Measurements from ENCODE around the gene HDAC4.

The HDAC4 gene

DNA sequence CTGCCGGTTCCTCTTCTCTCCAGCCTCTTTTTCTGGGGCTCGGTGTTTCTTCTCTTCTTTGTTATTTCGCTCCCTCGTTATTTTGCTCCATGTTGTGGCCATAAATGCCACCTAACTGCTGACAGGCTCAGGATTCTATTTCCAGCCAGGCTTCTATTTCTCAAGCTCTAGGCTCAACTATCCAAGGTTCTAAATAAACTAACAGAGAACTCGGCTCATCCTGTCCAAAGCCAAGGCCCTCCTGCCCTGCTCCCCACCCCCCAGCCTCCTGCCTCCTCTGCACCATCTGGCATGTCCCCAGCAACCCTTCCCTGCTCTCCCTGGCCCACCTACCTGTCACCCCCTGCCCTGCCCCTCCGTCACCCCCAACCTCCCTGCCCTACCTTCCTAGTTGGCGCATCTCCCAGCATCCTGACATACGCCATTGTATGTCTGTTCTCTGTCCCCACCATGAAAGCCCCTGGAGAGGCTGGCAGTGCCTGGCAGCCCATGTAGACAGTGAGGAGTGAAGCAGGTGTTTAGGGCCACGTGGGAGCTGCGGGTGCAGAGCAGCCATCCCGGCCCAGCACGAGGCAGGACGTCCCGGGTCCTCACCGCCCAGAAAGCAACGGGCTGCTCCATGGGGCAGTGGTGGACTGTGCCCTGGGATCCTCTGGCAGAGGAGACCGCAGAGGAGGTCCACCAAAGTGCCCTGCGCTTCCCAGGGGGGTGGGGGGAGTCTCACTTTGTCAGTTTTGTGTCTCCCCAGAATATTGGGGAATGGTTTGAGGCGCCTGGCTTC is 366.1 kb downstream of the HDAC4 start:
- no peak for TF ChIP-seq CTCF (IDR thresholded peaks at IDR 0.05; ENCODE audit: extremely low read depth, insufficient read depth, missing control alignments)
- peak; percentile 48 for DNase-seq (ENCODE audit: low spot score)
- in situ Hi-C loops (cut with MboI; ENCODE audit: low pct_unique_long_range_greater_than_20kb, low sequenced_read_pairs, unreplicated experiment): no loop called here

DNA sequence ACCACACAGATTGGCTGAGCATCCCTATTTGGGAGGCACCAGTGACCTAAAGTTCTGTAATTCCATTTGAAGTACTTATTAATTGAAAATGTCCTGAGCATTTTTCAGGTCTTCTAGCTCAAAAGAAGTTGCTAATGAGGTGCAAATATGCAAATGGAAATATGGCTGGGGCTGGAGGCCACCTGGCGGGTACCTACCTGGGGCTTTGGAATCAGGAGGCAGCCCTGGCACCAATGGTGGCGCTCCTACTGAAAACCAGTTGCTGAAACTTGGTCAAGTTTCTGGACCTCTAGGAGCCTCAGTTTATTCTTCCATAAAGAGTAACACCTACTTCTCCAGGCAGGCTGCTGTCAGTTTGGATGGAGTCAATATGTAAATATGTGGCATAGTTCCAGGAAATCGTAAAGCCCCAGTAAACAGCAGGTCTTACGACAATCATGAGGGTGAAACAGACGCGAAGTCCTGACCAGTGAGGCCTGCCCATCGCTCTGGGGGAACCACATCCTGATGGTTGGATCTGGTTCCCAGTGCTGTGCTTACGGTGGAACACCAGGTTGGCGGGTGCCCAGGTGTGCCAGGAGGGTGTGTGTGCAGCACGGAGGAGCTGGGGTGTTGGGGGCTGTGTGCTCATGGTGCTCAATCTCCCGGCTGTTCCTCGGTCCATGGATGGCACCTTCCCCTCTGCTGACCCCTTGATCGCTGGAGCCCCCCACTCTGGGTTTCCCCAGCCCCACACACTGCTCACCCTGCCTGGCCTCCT is 366.8 kb downstream of the HDAC4 start:
- DNase-seq (ENCODE audit: low spot score): no peak
- in situ Hi-C loops (cut with MboI; ENCODE audit: low pct_unique_long_range_greater_than_20kb, low sequenced_read_pairs, unreplicated experiment): no loop called here

DNA sequence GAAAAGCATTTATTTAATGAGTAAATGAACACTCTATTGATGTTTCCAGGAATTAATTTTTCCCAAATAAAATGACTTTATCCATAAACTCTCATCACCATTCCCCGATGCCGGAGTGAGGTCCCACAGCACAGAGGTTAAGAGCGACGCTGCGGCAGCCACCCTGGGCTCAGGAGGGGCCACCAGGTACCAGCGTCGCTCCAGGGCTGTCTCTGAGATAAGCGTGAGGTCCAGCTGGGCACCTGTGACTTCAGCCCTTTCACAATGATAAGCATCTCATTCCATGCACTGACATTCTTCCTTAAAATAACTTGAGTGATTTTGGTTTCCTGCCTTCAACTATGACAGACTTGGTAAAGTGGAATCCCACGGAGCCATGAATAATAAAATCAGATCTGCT is 370.9 kb downstream of the HDAC4 start:
- no peak for DNase-seq (ENCODE audit: low spot score)
- TF ChIP-seq CTCF (IDR thresholded peaks at IDR 0.05; ENCODE audit: extremely low read depth, insufficient read depth, missing control alignments): no peak
- in situ Hi-C loops (cut with MboI; ENCODE audit: low pct_unique_long_range_greater_than_20kb, low sequenced_read_pairs, unreplicated experiment): no loop called here

More for the DNA sequence above, 366.8 kb downstream of the HDAC4 start:
- TF ChIP-seq CTCF (IDR thresholded peaks at IDR 0.05; ENCODE audit: extremely low read depth, insufficient read depth, missing control alignments): no peak

GRCh38 chr2:239028253-239028619 is 372.6 kb downstream of the HDAC4 start:
- in situ Hi-C loops (cut with MboI; ENCODE audit: low pct_unique_long_range_greater_than_20kb, low sequenced_read_pairs, unreplicated experiment): no loop called here

GRCh38 chr2:239027391-239028252 is 373.2 kb downstream of the HDAC4 start:
- in situ Hi-C loops (cut with MboI; ENCODE audit: low pct_unique_long_range_greater_than_20kb, low sequenced_read_pairs, unreplicated experiment): no loop called here
- DNase-seq (ENCODE audit: low spot score): no peak
- no peak for TF ChIP-seq CTCF (IDR thresholded peaks at IDR 0.05; ENCODE audit: extremely low read depth, insufficient read depth, missing control alignments)

More at GRCh38 chr2:239028253-239028619, 372.6 kb downstream of the HDAC4 start:
- DNase-seq (ENCODE audit: low spot score): no peak
- TF ChIP-seq CTCF (IDR thresholded peaks at IDR 0.05; ENCODE audit: extremely low read depth, insufficient read depth, missing control alignments): no peak

DNA sequence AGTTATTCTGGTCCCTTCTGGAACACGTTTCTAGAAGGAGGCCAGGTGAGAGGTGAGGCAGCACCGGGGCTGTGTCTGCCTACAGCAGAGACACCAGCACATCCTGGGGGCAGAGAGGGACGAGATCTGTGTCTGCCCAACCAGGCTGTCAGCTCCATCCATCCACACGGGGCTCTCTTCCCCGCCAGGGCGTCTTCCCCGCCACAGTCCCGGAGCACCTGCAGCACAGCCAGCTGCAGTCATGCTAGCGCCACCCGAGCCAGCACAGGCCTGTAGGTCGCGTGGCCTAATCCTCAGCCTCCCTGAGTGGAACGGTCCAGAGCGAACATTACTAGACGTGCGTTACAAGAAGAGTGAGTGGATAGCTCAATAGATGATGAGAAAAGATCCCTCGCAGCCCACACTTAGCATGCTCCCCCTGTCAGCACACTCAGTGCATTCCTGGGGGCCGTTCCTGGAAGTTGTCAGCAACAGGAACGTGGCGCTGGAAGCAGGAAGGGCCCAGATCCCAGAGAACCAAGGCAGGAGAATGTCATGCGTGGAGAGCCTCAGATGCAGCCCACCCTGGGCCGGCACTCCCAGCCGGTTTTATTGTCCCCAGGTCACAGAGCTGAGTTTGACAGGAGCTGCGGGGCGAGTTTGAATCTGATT is 374.0 kb downstream of the HDAC4 start:
- no peak for TF ChIP-seq CTCF (IDR thresholded peaks at IDR 0.05; ENCODE audit: extremely low read depth, insufficient read depth, missing control alignments)
- in situ Hi-C loops (cut with MboI; ENCODE audit: low pct_unique_long_range_greater_than_20kb, low sequenced_read_pairs, unreplicated experiment): no loop called here
- no peak for DNase-seq (ENCODE audit: low spot score)

Data from GM13977 (cell line).